CD14-positive monocyte (primary cell): ENCODE data around the gene UNC119B. TPM values are rescaled to one million over a fixed set of nuclear protein-coding genes. Genes with fewer than 3 reads are reported as not detected.

Experiments used
- DNase-seq, 3 donors: peaks; one replicate each; pipeline ENCODE4 v3.0.0-alpha.2; 2011 to 2022
- H2AFZ ChIP-seq: 2 replicates; pipeline ENCODE4 v1.6.0; 2012; ENCODE audit warnings: mild to moderate bottlenecking, low read depth, low read length, inconsistent platforms; ENCODE audit not compliant: insufficient read depth, poor library complexity, severe bottlenecking
- H3K27ac ChIP-seq, 2 donors: 1 replicate in 1 of 2; 2 replicates in 1 of 2; pipeline ENCODE4 v1.5.1; 2012 to 2013; ENCODE audit warnings: low read length in 2 of 2, control low read depth in 1 of 2, inconsistent platforms in 1 of 2, low read depth in 1 of 2, mild to moderate bottlenecking in 1 of 2
- H3K27me3 ChIP-seq, 2 donors: one replicate each; pipeline versions ENCODE4 v1.6.0 to v1.6.1; 2011 to 2013; ENCODE audit warnings: low read length in 2 of 2; ENCODE audit not compliant: control insufficient read depth in 2 of 2, insufficient read depth in 2 of 2
- H3K36me3 ChIP-seq, 2 donors: replicated peaks in 1 of 2; 1 replicate in 1 of 2; 2 replicates in 1 of 2; pipeline versions ENCODE4 v1.5.1 to v1.6.1; 2012 to 2013; ENCODE audit warnings: low read length in 2 of 2, control low read depth in 1 of 2, inconsistent platforms in 1 of 2, mild to moderate bottlenecking in 1 of 2; ENCODE audit not compliant: insufficient read depth in 2 of 2, control insufficient read depth in 1 of 2
- H3K4me1 ChIP-seq, 2 donors: 1 replicate in 1 of 2; 2 replicates in 1 of 2; pipeline versions ENCODE4 v1.5.1 to v1.6.1; 2012 to 2013; ENCODE audit warnings: low read length in 2 of 2, control low read depth in 1 of 2, inconsistent platforms in 1 of 2, mild to moderate bottlenecking in 1 of 2, moderate library complexity in 1 of 2; ENCODE audit not compliant: insufficient read depth in 2 of 2, control insufficient read depth in 1 of 2
- H3K4me2 ChIP-seq: replicated peaks from 2 replicates; pipeline ENCODE3; 2012; ENCODE audit warnings: low read length, moderate library complexity, mild to moderate bottlenecking; ENCODE audit not compliant: poor library complexity, severe bottlenecking; ENCODE audit errors: extremely low read depth
- H3K4me3 ChIP-seq, 3 experiments: fragments of 200-600 bp in 1 of 3; sonication (generic) in 1 of 3; replicated peaks in 1 of 3; 1 replicate in 2 of 3; 2 replicates in 1 of 3; pipeline ENCODE4 v1.5.1; 2011 to 2013; ENCODE audit warnings: low read length in 3 of 3, mild to moderate bottlenecking in 3 of 3, control low read depth in 2 of 3, low read depth in 2 of 3, inconsistent platforms in 1 of 3, moderate library complexity in 1 of 3
- H3K79me2 ChIP-seq: 2 replicates; pipeline ENCODE4 v1.6.0; 2012; ENCODE audit warnings: mild to moderate bottlenecking, control low read depth, inconsistent platforms, low read length, moderate library complexity; ENCODE audit not compliant: insufficient read depth
- H3K9ac ChIP-seq: 2 replicates; pipeline ENCODE4 v1.6.0; 2017; ENCODE audit warnings: low read length, mild to moderate bottlenecking; ENCODE audit not compliant: insufficient read depth, poor library complexity, severe bottlenecking
- H3K9me3 ChIP-seq, 2 donors: replicated peaks in 1 of 2; 1 replicate in 1 of 2; 2 replicates in 1 of 2; pipeline versions ENCODE4 v1.5.1 to v1.6.1; 2012 to 2013; ENCODE audit warnings: low read length in 2 of 2, control low read depth in 1 of 2; ENCODE audit not compliant: control insufficient read depth in 1 of 2, insufficient read depth in 1 of 2
- H4K20me1 ChIP-seq: 2 replicates; pipeline ENCODE4 v1.6.0; 2012; ENCODE audit warnings: mild to moderate bottlenecking, low read length, control low read depth, moderate library complexity; ENCODE audit not compliant: insufficient read depth
- H3K27ac Mint-ChIP-seq, 7 donors: one replicate each; pipeline ENCODE4 v1.8.0; 2020; ENCODE audit warnings: mild to moderate bottlenecking in 7 of 7, mixed read lengths in 7 of 7, moderate library complexity in 6 of 7, inconsistent platforms in 2 of 7
- H3K27me3 Mint-ChIP-seq, 3 donors: one replicate each; pipeline ENCODE4 v1.8.0; 2021 to 2022; ENCODE audit warnings: low read depth in 3 of 3, mild to moderate bottlenecking in 3 of 3, mixed read lengths in 3 of 3, moderate library complexity in 3 of 3, inconsistent platforms in 1 of 3
- H3K36me3 Mint-ChIP-seq, 2 donors: one replicate each; pipeline ENCODE4 v1.8.0; 2020; ENCODE audit warnings: mixed read lengths in 2 of 2, inconsistent platforms in 1 of 2, mild to moderate bottlenecking in 1 of 2
- H3K4me1 Mint-ChIP-seq: one replicate; pipeline ENCODE4 v1.8.0; 2020; ENCODE audit warnings: mild to moderate bottlenecking, mixed read lengths
- H3K4me3 Mint-ChIP-seq, 2 donors: one replicate each; pipeline ENCODE4 v1.8.0; 2020; ENCODE audit warnings: mild to moderate bottlenecking in 2 of 2, mixed read lengths in 2 of 2, moderate library complexity in 1 of 2
- H3K9me3 Mint-ChIP-seq, 7 donors: one replicate each; pipeline ENCODE4 v1.8.0; 2020 to 2022; ENCODE audit warnings: mixed read lengths in 7 of 7, mild to moderate bottlenecking in 6 of 7, moderate library complexity in 6 of 7, inconsistent platforms in 2 of 7
- WGBS: methylation state at CpG from one replicate; pipeline ENCODE4 v1.1.5; 2013; ENCODE audit warnings: missing lambda C conversion rate; ENCODE audit not compliant: insufficient coverage; 5-methylcytosine and 5-hydroxymethylcytosine counted together
- intact Hi-C, 2 donors: fragments of 100-400 bp; cut with micrococcal nuclease; formaldehyde crosslinking; loops; one replicate each; pipeline versions ENCODE4 v1.15.0 to v1.15.1; 2023
- polyA plus RNA-seq, 3 donors: library from polyadenylated mRNA; depleted of rRNA in 1 of 3; unstranded in 2 of 3; stranded (reverse) in 1 of 3; fragments of 300-500 nt in 2 of 3; fragments of >200 nt in 1 of 3; fragmentation: Illumina TruSeq in 2 of 3; gene quantifications; 1 replicate in 2 of 3; 2 replicates in 1 of 3; pipeline ENCODE4 v1.2.3, GENCODE V29; 2012 to 2021
- TF ChIP-seq, protein P1 (sequence below): fragments of 200-600 bp; IDR thresholded peaks from one replicate; pipeline ENCODE4 v1.8.0; 2022; ENCODE audit warnings: antibody characterized with exemption, mild to moderate bottlenecking

The UNC119B gene
- polyA plus RNA-seq, 3 donors = 1.1 to 9.1 (median 2.1) TPM

DNA sequence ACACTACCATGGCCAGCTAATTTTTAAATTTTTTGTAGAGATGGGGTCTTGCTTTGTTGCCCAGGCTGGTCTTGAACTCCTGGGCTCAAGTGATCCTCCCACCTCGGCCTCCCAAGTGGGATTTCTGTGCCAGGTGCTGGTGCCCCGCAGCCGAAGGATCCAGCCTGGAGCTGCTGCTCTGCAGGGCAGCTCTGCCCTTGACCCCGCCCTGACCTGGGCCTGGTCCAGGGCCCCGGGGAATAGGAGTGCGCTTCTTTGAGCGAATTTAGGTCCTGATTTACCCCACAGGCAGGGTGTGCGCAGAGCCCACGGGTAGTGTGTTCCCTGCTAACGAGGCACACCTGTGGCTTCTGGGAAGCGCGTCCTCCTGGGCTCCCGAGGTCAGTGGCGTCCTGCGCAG lies 30.6 kb downstream of the UNC119B start:
- H3K9ac ChIP-seq = no peak overlapping the region
- H4K20me1 ChIP-seq = no peaks in the 10 kb centered on the region
- intact Hi-C loops = no loop called here
- H3K4me1 ChIP-seq = no peaks in the 10 kb centered on the region
- H3K27ac ChIP-seq = no peak overlapping the region
- no peaks in the 10 kb centered on the region for H3K9me3 ChIP-seq
- H3K79me2 ChIP-seq = no peaks in the 10 kb centered on the region
- H3K36me3 Mint-ChIP-seq = peaks cover 9 to 19% of the 10 kb centered on the region in 2 donors
- H3K36me3 ChIP-seq = peaks cover 10 to 15% of the 10 kb centered on the region in 2 donors
- peaks cover 0 to 3% (median 0%) of the 10 kb centered on the region in 3 donors for H3K27me3 Mint-ChIP-seq
- H3K4me1 Mint-ChIP-seq = no peaks in the 10 kb centered on the region
- H3K4me2 ChIP-seq = no peak overlapping the region
- WGBS = 96% methylated on average over 15 of the region's 15 CpGs
- H2AFZ ChIP-seq = no peak overlapping the region
- no peaks in the 10 kb centered on the region for H3K9me3 Mint-ChIP-seq
- DNase-seq = no peak
- no peak overlapping the region for H3K27ac Mint-ChIP-seq
- H3K4me3 Mint-ChIP-seq = no peak overlapping the region
- H3K27me3 ChIP-seq = no peaks in the 10 kb centered on the region
- TF ChIP-seq, protein P1, sequence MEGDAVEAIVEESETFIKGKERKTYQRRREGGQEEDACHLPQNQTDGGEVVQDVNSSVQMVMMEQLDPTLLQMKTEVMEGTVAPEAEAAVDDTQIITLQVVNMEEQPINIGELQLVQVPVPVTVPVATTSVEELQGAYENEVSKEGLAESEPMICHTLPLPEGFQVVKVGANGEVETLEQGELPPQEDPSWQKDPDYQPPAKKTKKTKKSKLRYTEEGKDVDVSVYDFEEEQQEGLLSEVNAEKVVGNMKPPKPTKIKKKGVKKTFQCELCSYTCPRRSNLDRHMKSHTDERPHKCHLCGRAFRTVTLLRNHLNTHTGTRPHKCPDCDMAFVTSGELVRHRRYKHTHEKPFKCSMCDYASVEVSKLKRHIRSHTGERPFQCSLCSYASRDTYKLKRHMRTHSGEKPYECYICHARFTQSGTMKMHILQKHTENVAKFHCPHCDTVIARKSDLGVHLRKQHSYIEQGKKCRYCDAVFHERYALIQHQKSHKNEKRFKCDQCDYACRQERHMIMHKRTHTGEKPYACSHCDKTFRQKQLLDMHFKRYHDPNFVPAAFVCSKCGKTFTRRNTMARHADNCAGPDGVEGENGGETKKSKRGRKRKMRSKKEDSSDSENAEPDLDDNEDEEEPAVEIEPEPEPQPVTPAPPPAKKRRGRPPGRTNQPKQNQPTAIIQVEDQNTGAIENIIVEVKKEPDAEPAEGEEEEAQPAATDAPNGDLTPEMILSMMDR = no peak
- no peak overlapping the region for H3K4me3 ChIP-seq

GRCh38 chr12:120741476-120742421 lies 31.5 kb downstream of the UNC119B start:
- no peaks in the 10 kb centered on the region for H3K27me3 ChIP-seq
- no peaks in the 10 kb centered on the region for H4K20me1 ChIP-seq
- H3K36me3 ChIP-seq = peaks cover 10 to 15% of the 10 kb centered on the region in 2 donors
- DNase-seq = no peak
- H3K27ac ChIP-seq = no peak overlapping the region
- no peaks in the 10 kb centered on the region for H3K27me3 Mint-ChIP-seq
- no peak overlapping the region for H3K4me2 ChIP-seq
- no peaks in the 10 kb centered on the region for H3K4me1 ChIP-seq
- H3K4me1 Mint-ChIP-seq = no peaks in the 10 kb centered on the region
- H2AFZ ChIP-seq = no peak overlapping the region
- no peak overlapping the region for H3K4me3 Mint-ChIP-seq
- 89% methylated on average over 33 of the region's 33 CpGs for WGBS
- no peaks in the 10 kb centered on the region for H3K9me3 ChIP-seq
- H3K79me2 ChIP-seq = no peaks in the 10 kb centered on the region
- intact Hi-C loops = no loop called here
- TF ChIP-seq, protein P1 = no peak
- H3K9ac ChIP-seq = no peak overlapping the region
- H3K27ac Mint-ChIP-seq = no peak overlapping the region
- peaks cover 9 to 19% of the 10 kb centered on the region in 2 donors for H3K36me3 Mint-ChIP-seq
- no peak overlapping the region for H3K4me3 ChIP-seq
- H3K9me3 Mint-ChIP-seq = no peaks in the 10 kb centered on the region
